ENCODE measurements around the gene TAP1.
"Not testable (repeated sequence)": the region's sequence is repeated elsewhere in the genome, so short reads cannot be mapped to it uniquely, and the experiment has no call there.

The TAP1 gene, protein sequence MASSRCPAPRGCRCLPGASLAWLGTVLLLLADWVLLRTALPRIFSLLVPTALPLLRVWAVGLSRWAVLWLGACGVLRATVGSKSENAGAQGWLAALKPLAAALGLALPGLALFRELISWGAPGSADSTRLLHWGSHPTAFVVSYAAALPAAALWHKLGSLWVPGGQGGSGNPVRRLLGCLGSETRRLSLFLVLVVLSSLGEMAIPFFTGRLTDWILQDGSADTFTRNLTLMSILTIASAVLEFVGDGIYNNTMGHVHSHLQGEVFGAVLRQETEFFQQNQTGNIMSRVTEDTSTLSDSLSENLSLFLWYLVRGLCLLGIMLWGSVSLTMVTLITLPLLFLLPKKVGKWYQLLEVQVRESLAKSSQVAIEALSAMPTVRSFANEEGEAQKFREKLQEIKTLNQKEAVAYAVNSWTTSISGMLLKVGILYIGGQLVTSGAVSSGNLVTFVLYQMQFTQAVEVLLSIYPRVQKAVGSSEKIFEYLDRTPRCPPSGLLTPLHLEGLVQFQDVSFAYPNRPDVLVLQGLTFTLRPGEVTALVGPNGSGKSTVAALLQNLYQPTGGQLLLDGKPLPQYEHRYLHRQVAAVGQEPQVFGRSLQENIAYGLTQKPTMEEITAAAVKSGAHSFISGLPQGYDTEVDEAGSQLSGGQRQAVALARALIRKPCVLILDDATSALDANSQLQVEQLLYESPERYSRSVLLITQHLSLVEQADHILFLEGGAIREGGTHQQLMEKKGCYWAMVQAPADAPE

DNA sequence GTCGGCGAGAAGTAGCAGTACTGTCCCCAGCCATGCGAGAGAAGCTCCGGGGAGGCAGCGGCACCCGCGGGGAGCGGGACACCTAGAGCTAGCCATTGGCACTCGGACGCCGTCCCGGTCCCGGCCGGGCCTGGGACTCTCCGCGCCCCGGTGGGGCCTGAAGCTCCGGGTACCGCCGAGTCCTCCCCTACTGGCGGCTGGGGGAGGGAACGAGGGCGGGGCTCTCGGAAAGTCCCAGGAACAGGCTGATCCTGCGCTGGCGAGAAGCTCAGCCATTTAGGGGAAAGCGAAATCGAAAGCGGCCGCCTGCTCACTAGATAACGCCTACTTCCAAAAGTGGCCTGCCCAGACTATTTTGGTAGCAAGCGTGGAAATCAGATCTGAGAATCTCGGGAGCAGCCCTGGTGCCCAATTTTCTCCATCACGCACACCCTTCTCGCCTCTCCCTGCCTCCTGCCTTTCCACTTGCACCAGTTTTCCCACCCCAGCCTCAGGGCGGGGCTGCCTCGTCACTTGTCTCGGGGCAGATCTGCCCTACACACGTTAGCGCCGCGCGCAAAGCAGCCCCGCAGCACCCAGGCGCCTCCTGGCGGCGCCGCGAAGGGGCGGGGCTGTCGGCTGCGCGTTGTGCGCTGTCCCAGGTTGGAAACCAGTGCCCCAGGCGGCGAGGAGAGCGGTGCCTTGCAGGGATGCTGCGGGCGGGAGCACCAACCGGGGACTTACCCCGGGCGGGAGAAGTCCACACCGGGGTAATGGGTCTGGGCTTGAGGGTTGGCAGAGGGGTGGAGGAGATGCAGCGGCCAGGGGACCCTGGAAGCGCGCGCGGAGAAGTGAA is at the start of gene TAP1, which contains the start of gene PSMB9:
Gene TAP1, minus strand, starts transcription at position 164 of the 835 bp plus-strand sequence. Its CDS starts 68 bp downstream, at position 96.
Gene PSMB9, plus strand, starts transcription at position 652 of the 835 bp plus-strand sequence. Its CDS starts 38 bp downstream, at position 690.
- DNase-seq, result peak; percentile 74

DNA sequence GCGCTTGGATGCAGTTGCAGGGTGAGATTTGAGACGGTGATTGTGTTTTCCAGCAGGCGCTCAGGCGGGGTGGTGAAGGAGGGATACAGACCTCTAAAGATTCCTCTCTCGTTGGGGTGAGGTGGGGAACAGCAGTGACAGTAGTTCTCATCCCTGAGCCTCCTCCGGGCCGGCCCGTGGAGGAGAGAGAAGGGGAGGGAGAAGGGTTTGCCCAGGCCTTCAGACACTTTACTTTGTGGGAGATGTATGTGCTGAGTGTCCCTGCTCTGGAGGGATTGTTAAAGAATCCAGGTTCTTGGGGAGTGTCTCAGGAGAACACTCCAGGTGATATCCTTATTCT is 41.5 kb upstream of the TAP1 start:
- DNase-seq, result no peak

DNA sequence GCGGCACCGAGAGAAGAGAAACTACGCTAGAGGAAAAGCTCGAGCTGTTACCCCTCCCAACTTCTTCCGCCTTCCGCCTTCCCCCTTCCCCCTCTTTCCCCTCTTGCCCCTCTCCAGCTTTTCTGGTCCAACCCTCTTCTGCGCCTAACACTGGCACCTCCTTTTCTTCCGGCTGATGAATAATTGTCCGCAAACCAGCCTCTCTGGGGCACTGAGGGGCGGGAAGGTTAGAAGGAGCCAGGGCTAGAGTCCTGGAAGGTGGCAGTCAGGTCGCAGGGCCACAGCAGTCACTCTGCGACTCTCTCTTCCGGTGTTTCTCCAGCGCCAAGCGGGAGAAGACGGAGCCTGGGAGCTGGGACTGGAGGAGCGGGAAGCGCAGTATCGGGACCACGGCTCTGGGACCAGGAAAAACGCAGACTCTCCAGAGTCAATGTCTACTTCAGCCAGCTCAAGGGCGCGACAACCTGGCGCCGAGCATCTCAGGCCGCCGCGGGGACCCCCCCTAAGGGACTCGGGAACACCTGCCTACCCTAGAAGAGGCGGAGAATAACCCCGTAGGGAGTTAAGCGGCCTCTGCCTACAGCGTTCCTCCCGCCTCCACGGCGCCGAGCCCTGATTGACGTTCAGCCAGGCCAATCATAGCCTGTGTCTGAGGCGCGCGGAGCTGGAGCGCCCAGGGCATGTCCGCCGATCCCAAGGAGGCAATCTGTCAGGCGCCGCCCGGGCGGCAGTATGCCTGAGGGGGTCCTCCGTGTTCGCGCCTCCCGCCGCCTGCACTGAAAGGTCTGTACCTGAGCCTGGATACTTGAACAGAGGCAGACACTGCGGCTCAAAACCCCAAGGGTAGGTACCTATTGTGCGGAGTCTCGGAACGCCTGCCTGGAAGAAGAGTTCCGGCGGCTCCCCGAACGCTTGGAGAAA is 40.8 kb upstream of the TAP1 start:
- DNase-seq, result peak; percentile 75

DNA sequence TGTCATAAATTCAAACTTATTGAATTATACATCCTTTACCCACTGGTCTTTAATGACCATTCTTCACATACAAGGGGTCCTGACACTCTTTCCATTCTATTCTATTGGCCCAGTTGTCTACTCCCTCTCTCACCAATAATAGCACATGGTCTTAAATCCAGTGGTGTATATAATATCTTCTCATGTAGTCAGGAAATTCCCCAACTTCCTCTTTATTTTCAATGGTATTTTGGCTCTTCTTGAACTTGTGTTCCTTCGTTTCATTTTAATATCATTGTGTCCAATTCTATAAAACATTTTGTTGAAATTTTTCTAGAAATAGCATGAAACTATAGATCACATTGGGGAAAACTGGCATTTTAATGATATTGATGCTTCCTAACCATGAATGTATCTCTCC is 37.3 kb upstream of the TAP1 start:
- no peak for DNase-seq

DNA sequence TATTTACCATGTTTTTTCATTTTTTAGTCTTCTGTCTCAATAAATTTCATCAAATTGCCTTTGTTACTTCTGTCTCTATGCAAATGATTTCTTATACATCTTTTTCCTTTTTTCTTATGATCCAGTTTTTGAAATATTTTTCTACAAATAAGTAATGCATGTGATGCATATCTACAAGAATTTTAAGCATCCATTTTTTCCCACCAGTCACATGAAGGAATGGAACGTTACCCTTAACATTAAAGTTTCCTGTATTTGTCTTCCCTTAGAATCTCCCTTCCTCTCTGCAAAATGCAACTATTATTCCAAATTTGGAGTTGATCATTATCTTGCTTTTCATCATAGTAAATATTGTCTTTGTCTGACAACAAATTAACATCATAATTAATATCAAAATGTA is 36.0 kb upstream of the TAP1 start:
- DNase-seq, result no peak

DNA sequence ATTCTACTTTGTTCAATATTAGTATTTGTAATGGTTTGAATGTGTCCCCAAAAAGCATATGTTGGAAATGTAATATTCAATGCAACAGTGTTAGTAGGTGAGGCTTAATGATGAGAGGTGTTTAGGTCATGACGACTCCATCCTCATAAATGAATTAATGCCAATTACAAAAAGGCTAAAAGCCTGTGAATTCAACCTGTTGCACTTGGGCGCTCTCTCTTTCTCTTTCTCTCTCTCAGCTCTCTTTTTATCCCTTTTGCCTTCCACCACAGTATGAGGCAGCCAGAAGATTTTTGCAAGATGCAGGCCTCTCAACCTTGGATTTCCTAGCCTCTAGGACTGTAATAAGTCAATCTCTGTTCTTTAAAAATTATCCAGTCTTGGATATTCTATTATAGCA is 35.1 kb upstream of the TAP1 start:
- no peak for DNase-seq

DNA sequence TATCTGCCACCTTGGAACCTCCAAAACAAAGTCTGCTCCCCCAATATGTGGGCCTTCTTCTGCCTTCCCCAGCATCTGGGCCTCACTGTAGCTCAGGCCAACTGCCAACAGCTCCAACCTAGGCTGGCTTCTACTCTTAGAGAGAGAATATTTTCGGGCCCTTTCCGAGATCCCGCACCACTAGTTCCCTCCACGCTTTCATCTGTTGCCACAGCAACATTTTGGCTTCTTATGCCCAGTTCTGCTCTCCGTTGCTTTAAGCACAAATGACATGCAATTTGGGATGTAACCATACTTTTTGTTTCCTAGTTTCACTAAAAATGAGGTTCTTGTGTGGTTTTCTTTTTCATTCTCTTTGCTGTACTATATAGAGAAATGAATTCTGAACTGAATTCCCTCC is 34.1 kb upstream of the TAP1 start:
- DNase-seq, result no peak

DNA sequence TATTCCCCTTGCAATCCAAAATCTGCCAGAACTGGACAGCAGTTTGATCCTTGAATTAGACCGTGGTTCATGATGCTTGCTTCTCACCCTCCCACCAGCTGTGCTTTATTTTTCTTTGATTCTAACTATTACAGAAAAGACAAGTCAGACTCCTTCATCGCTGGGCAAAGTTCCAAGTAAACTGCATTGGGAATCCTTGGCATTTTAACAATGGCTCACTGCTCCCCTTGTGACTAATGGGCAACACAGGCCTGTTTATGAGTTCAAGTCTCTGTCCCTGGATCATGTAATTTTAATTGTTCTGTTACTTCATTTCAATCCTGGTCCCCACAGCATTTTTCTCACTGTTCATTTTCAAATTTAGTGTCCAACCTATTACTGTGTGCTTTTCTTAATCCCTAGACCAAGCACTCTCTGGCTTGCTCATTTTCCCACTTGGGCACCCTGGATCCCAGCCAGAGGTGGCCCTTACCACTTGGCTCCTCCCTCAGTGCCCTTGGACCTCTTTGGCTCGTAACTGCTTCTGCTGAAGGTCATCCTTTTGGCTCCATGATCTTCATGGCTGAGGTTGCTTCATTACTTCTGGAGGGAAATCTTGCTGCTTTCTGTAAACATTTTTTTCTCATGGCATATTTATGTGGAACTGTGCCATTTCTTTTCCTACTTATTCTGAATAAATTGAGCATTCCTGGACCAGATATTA is 33.3 kb upstream of the TAP1 start:
- DNase-seq, result no peak

DNA sequence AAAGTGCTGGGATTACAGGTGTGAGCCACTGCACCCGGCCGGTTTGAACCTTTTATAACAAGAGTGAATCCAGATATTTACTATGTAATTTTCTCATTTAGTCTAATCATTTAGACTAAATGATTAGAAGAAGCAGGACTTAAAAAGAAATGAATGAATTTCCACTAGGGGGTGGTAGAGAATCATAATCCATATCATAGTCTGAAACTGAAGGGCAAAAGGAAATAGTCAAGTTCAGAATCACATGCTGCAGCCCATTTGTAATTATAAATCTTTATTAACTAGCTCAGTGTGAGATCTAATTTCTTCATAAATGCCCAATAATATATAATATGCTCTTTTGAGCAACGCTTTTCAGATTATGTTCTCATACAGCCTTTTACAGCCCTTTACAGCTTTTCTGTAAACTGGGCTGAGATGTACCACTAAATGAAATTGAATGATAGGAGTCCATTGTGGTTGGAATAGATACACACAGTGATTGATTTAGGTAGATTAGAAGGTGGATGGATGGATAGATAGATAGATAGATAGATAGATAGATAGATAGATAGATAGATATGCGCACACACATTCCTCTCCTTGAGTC is 32.3 kb upstream of the TAP1 start:
- DNase-seq, result no peak

DNA sequence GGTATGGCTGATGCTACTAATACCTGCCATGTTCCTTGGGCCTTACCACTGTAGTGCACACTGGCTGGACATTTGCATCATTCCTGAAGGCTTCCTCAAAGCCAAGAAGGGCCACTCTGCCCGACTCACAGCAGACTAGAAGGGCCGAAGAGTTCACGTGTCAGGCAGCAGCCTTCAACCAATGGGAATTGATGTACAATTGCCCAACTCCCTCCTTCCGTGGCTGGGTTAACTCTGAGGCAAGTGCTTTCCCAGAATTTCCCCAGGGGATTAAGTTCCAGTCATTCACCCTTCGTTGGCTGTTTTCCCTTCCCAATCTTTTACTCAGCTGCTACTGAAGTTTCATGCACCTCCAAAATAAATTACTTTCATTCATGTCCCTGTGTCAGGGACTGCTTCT is 30.3 kb upstream of the TAP1 start:
- no peak for DNase-seq

DNA sequence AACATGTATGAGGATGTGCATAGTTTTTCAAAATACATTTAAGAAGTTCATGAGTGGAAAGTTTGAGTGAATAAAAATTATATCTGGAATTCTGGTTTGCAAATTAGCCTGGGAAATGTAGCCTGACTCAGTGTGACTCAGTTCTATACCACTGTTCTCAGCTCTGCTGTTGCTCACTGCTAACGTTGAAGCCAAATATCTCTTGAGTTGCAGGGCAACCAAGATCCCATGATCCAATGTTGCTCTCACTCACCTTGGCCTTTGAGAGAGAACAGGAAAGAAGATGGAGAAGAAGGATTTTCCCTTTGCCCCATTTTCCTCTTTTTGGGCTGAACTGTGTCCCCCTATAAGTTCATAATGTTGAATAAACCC is 29.4 kb upstream of the TAP1 start:
- no peak for DNase-seq

DNA sequence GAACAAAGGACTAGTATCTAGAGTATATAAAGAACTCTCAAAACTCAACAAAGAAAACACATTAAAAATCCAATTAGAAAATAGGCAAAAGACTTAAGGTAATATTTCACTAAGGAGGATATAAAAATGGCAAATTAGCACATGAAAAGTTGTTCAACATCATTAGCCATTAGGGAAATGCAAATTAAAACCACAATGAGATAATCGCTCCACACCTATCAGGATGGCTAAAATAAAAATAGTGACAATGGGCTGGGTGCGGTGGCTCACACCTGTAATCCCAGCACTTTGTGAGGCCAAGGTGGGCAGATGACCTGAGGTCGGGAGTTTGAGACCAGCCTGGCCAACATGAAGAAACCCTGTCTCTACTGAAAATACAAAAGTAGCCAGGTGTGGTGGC is 27.5 kb upstream of the TAP1 start:
- not testable (repeated sequence) for DNase-seq

DNA sequence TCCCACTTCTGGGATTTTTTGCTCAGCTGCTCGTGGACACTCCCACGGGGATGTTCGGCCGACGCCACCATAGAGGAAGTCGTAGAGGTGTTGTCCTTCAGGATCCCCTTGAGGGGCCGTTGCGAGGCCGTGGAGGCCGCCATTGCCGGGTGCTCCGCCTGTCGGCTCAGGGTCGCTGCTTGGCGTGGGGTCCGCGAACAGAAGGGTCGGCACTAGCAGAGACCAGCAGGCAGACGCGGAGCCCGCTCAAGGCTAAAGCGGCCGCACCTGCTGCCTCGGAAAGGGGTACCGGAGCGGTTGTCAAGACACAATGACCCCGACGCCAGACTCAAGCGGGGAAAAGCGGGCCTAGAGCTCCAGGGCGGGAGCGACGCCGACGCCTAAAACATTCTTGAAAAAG is 26.2 kb upstream of the TAP1 start:
- no peak for DNase-seq

DNA sequence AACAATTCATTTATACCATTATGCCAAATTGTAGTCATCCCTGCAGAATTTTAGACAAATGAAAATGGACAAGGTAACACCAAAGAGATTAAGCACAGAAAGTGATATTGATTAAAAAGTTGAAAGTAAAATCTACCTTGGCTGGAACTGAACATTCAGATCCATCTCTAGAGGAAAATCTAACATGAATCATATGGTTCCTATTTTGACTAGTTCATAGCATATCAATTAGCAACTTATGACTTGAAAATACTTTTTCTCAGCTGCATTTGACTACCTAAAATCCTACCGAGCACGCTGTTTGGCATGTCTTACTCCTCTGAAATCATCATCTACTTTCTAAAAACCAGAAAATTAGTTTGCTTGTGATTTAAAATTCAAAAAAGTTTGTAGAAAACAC is 23.1 kb upstream of the TAP1 start:
- no peak for DNase-seq

DNA sequence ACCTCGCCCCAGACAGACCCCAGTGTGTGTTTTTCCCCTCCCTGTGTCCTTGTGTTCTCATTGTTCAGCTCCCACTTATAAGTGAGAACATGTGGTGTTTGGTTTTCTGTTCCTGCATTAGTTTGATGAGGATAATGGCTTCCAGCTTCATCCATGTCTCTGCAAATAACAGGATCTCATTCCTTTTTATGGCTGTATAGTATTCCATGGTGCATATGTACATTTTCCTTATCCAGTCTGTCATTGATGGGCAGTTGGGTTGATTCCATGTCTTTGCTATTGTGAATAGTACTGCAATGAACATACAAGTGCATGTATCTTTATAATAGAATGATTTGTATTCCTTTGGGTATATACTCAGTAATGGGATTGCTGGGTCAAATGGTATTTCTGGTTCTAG is 20.4 kb upstream of the TAP1 start:
- DNase-seq, result not testable (repeated sequence)

DNA sequence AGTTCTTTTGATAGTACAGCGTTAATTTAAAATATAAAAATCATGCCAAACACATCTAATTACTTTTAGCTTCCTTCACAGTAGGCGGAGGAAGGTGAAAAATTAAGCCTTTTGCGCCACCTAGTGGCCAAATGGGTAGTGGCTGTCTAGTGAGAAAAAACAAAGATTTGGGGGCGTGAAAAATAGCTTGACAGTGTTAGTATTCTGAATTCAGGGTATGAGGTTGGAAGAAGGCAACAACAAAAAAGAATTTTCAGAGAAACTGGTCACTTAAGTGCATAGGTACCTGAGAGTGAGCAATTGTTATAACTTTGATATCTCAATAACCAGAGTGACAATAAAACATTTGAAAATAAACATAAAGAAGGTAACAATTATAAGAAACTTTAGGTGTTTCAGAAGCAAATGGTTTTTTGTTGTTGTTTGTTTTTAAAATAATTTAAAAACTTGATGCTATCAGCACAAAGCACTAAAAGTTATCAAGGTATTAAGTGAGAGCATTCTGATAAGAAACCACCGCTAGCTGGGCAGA is 14.8 kb upstream of the TAP1 start:
- no peak for DNase-seq

DNA sequence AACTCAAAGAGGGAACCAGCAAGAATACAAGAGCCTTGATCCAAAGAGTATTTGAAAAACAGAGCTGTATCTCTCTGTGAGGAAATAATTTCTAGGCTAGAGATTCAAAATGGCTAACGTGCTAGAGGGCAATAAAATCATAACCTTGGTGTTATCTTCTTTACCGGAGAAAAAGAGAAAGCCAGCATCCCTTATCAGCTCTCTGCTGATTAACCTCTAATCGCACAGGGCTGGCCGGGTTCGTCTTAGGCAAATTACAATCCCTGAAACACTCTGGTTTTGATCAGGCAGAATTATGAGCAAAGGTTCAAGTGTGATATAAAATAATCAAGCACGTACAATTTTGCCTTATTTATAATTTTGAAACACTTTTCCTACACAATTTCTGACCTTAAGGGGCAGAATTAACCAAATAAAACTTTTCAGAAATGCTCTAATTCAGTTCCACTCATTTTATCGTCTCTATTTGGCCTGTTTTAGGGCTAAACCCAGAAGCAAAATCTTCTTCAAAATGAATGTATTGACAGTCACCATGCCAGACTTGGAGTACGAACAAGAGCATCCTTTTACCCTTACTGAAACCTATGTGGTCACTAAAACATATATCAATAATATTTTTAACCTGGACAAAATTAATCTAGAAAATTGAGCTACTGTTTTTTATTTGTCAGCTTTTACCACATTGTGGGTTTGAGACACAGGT is 14.2 kb upstream of the TAP1 start:
- DNase-seq, result no peak

DNA sequence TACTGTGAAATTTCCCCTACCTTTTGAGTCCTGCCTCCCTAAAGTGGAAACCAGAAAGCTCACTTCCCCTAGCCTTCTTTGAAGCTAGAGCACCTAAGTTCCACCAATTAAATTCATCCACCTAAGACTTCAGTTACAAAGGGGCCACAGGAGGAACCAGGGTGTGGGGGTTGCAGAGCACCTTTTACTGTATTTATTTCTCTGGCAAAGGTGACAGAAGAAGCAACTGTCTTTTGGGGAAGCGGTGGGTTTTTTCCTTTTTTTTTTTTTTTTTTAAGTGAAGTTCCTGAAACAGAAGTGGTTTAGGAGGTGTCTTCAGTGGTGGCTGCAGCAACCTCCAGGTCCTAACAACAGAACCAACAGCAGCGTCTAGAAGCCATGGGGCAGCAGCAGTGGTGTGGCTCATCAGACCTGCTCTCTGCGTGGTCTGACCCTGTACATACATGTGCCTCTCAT is 13.5 kb upstream of the TAP1 start:
- no peak for DNase-seq

DNA sequence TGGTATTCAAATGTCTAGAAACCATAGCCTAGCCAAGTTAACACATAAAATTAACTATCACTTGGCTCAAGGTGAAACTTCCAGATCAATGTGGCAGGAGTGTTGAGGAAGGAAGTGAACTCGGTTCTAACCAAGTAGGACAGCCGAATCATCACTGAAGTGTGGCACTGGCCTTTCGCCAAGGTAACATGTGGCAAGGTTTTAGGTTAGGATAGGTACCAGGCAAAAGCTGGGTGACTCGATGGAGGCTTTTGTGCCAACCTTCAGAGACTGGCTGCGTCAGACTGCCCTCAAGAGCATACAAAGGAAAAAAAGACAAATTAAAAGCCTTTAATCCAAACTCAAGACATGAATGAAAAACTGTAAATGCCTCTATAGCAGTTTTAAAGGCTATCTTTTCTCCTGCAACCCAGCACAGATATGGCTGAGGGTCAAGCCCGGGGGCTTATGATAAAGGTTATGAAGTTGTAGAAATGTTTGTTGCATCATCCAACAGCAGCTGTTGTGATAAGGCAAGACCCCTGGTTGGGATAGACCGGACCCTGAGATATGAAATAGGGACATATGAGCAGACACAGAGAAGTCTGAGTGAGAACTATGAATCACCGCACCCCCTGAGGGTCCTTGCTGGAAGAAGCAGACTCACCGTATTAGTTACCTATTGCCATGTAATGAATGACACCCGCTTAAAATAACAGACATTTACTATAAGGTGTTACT is 12.4 kb upstream of the TAP1 start:
- DNase-seq, result no peak

DNA sequence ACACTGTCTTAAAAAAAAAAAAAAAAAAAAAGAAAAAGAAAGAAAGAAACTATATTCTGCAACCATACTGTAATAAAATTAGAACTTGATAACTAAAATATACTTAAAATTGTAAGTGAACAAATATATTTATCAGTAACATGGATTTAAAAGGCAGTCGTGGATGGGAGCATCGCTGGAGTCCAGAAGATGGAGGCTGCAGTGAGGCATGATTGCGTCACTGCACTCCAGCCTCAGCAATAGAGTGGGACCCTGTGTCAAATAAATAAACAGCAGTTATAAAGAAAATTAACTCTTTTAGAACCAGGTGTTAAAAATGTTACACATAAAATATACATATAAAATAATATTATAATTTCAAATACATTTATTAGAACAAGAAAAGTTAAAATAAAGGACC is 9.2 kb upstream of the TAP1 start:
- no peak for DNase-seq
